ENCODE data around the gene GMFB. TPM values are rescaled to one million over a fixed set of nuclear protein-coding genes. Genes with fewer than 3 reads are reported as not detected.
"Not testable (repeated sequence)": the region's sequence is repeated elsewhere in the genome, so short reads cannot be mapped to it uniquely, and the experiment has no call there.

Gene GMFB
- total RNA-seq, 1 donor: 129 TPM

- TF ChIP-seq CTCF (IDR thresholded peaks at IDR 0.05; ENCODE audit: insufficient read depth, low read length): no peak
- no peak overlapping the region for H3K4me3 ChIP-seq (ENCODE audit: low read depth, low read length)
- no peak for DNase-seq (ENCODE audit: low read depth)
Observed at GRCh38 chr14:54471641-54472040, 17.1 kb downstream of the GMFB start.

- DNase-seq (ENCODE audit: low read depth): no peak
- TF ChIP-seq CTCF (IDR thresholded peaks at IDR 0.05; ENCODE audit: insufficient read depth, low read length): no peak
- no peak overlapping the region for H3K4me3 ChIP-seq (ENCODE audit: low read depth, low read length)
Observed at GRCh38 chr14:54470701-54471100, 18.1 kb downstream of the GMFB start.

GRCh38 chr14:54467280-54467679 is 21.5 kb downstream of the GMFB start:
- no peak for DNase-seq (ENCODE audit: low read depth)
- TF ChIP-seq CTCF (IDR thresholded peaks at IDR 0.05; ENCODE audit: insufficient read depth, low read length): no peak

GRCh38 chr14:54465654-54466053 is 23.1 kb downstream of the GMFB start:
- H3K4me3 ChIP-seq (ENCODE audit: low read depth, low read length): no peak overlapping the region
- TF ChIP-seq CTCF (IDR thresholded peaks at IDR 0.05; ENCODE audit: insufficient read depth, low read length): no peak
- DNase-seq (ENCODE audit: low read depth): no peak

More at GRCh38 chr14:54467280-54467679, 21.5 kb downstream of the GMFB start:
- no peak overlapping the region for H3K4me3 ChIP-seq (ENCODE audit: low read depth, low read length)

- no peak overlapping the region for H3K4me3 ChIP-seq (ENCODE audit: low read depth, low read length)
- TF ChIP-seq CTCF (IDR thresholded peaks at IDR 0.05; ENCODE audit: insufficient read depth, low read length): no peak
- no peak for DNase-seq (ENCODE audit: low read depth)
Observed at GRCh38 chr14:54462048-54462447, 26.7 kb downstream of the GMFB start.

GRCh38 chr14:54459106-54459505 is 29.7 kb downstream of the GMFB start:
- H3K4me3 ChIP-seq (ENCODE audit: low read depth, low read length): no peak overlapping the region
- TF ChIP-seq CTCF (IDR thresholded peaks at IDR 0.05; ENCODE audit: insufficient read depth, low read length): no peak
- DNase-seq (ENCODE audit: low read depth): no peak

GRCh38 chr14:54458536-54458935 is 30.2 kb downstream of the GMFB start:
- DNase-seq (ENCODE audit: low read depth); H3K4me3 ChIP-seq (ENCODE audit: low read depth, low read length): not testable (repeated sequence)
